Right hindlimb (tissue), 1 donor: Measurements from ENCODE around the gene MERTK.
"Not testable (repeated sequence)": the region's sequence is repeated elsewhere in the genome, so short reads cannot be mapped to it uniquely, and the experiment has no call there.

ENCODE experiments used
- DNase-seq: peaks from one replicate; pipeline ENCODE4 v3.0.0-alpha.2; 2018

Gene MERTK

GRCh38 chr2:112019569-112019982 lies 121.2 kb downstream of the MERTK start:
- no peak for DNase-seq

- DNase-seq = no peak
Observed at GRCh38 chr2:112020561-112020960, 122.2 kb downstream of the MERTK start.

- DNase-seq = no peak
Observed at GRCh38 chr2:112021290-112021689, 122.9 kb downstream of the MERTK start.

DNA sequence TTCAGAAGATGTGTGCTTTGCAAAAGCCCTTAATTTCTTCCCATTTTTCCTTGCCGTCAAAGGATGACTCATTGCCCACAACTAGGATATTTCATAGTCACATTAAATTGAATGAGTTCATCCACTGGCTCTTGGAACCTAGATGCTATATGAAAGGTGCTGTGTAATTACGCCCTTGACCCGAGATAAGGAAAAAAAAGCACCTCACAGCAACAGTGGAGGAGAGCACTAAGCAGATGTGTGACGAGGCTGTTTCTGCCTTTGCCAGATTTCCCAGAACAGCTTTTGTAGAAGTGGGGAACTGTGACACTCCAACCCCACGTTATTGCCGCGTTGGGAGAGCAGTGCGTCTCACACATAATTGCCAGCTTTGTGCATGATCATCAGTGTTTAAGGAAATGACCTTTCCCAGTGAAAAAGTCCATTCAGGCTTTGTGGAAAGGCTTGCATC lies 123.4 kb downstream of the MERTK start:
- no peak for DNase-seq

DNA sequence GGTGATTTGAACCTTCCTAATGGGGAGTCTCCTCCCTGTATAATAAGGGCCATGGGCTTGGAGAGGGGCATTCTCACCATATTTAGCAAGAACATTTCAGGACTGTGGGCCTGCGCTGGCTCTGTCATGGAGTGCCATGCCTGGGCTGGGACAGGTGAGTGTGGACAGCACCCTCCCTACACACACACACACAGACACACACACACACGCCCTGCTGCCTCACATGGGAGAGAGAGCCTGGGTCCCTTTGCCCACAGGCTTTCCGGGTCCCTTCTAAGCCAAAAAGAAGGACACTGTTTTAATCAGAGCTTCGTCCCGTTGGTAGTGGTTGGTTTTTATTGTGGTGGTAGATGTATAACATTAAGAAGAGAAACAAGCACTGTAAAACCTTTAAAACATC lies 125.3 kb downstream of the MERTK start:
- DNase-seq = no peak

- no peak for DNase-seq
Observed at GRCh38 chr2:112024231-112024630, 125.8 kb downstream of the MERTK start.

DNA sequence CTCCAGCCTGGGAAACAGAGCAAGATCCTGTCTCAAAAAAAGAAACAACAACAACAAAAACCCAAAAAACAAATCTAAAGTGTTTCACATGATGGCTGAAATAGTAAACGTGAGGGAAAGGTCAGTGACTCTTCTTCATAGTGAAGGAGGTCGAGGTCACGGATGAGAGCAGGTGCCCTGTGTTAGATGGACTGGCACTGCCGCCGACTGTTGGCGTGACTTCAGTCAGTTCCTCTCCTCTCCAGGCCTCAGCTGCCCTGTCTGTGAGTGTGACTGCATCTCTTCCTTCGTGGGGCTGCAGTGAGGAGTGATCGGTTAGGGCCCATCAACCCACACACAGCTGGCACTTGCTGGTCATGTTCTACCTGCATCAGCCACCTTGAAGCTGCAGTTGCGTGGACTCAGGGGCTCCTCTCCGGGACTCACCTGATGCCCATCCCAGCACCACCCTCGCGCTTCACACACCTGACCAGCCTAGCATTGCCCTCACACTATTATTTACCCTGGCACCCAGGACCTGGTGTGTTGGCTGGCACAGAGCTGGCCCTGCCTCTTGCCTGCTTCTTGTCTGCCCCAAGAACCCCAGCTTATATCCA lies 126.6 kb downstream of the MERTK start:
- no peak for DNase-seq

DNA sequence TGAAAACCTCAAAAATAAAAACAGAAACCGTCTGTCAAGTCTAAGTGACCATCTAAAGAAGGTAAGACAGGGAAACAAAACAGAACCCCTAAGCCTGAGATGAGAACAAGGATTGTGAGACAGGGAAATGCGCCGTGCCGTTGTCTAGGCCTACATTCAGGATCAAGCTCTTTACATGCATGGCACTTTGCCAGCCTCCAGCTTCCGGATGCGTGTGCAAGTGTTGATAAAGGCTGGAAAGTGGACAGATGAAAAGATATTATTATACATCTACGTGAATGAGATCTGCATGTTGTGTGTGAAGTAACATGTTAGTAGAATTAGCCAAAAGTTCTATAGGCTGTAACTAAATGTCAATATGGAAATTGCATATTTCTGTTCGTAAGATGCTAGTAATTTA lies 128.1 kb downstream of the MERTK start:
- no peak for DNase-seq

GRCh38 chr2:112027767-112028166 lies 129.4 kb downstream of the MERTK start:
- no peak for DNase-seq

- DNase-seq = no peak
Observed at GRCh38 chr2:112029164-112029563, 130.8 kb downstream of the MERTK start.

DNA sequence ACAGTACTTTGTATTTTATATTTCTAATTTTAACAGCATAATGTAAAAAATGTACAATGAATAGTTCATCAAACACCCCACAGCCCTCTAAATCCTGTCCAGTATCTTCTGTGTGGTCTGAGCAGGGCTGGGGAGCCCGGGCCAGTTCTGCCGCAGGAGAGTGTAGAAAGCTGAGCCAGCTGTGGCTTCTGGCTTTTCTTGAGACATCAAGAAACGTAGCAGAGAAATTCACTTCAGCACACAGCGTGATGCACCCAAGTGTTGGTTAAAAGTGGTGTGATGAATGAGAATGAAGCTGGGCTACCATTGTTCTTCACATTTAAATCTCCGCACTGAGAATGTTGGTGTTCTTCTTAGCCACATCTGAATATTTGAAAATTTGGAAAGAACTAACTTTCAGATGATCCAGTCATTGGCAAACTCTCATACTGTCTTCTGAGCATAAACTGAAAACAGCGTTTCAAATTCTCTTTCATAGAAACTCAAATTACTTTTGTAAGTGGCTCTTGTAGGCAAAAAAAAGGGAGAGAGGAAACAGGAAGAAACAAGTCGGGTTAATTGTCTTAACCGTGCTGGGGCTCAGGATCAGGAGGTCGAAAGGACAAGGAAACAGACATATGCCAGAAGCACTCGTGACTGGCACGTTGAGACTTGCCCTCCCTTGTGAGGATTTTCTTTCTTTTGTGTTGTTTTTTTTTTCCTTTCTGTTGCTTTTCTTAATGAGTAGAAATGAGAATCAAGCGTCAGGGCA lies 133.2 kb downstream of the MERTK start:
- DNase-seq = peak; percentile 47

- no peak for DNase-seq
Observed at GRCh38 chr2:112032224-112032586, 133.8 kb downstream of the MERTK start.

DNA sequence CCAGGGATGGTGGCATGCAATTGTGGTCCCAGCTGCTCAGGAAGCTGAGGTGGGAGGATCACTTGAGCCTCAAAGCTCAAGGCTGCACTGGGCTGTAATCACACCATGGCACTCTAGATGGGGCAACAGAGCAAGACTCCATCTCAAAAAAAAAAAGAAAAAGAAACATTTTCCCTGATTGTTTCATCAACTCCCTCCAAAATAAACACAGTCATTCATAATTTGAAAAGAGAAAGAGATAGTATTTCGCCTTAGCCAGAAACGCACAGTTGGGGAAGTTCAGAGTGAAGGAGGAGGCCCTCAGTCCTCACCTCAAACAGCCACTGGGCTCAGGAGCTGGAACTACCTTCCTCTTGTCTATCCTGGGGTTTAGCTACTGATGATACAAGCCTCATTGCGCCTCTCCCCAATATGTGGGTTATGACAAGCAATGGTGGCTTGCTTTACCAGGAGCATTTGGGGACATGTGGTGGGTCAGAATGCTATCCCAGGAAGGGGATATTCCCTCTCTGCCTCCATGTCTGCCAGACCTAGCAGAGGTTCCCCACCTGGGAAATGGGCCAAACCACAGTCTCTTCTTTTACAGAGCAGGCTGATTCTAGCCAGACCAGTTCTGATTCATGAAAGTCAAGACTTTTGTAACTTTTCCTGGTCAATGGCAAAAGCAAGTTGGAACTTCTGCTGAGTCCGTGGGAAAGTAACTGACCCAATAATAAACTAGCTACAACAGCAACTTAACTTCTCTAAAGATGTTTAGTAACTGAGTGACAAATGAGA lies 134.5 kb downstream of the MERTK start:
- DNase-seq = no peak

- DNase-seq = no peak
Observed at GRCh38 chr2:112033600-112033999, 135.2 kb downstream of the MERTK start.

- no peak for DNase-seq
Observed at GRCh38 chr2:112034924-112035323, 136.5 kb downstream of the MERTK start.

GRCh38 chr2:112035786-112036185 lies 137.4 kb downstream of the MERTK start:
- DNase-seq = no peak

DNA sequence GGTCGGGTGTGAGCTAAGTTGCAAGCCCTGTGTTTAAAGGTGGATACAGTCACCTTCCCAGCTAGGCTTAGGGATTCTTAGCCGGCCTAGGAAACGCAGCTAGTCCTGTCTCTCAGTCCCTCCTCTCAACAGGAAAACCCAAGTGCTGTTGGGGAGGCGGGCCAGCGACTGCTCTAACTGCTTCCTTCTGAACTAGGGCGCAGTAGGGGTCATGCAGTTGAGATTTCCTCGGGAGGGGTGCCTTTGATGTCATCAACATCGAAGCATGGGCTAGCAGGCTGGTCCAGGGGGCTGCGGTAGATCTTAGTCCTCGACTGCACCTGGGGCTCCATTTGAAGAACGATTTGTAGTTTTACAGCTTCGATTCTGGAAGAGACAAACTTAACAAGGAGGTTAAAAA lies 141.1 kb downstream of the MERTK start:
- DNase-seq = not testable (repeated sequence)

DNA sequence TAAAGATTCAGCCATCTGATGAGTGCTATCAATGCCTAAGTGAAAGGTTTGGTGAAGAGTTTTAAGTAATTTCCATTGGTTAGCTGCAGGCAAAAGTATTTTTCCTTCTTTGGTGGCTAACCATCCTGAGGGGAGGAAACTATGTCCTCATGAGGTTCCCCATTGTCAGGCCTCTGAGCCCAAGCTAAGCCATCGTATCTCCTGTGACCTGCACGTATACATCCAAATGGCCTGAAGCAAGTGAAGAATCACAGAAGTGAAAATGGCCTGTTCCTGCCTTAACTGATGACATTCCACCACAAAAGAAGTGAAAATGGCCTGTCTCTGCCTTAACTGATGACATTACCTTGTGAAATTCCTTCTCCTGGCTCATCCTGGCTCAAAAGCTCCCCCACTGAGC lies 141.7 kb downstream of the MERTK start:
- not testable (repeated sequence) for DNase-seq

GRCh38 chr2:112041460-112041859 lies 143.1 kb downstream of the MERTK start:
- DNase-seq = not testable (repeated sequence)

- DNase-seq = no peak
Observed at GRCh38 chr2:112045446-112046014, 147.1 kb downstream of the MERTK start.

GRCh38 chr2:112046231-112046630 lies 147.8 kb downstream of the MERTK start:
- DNase-seq = no peak

GRCh38 chr2:112047537-112048235 lies 149.3 kb downstream of the MERTK start:
- DNase-seq = no peak

GRCh38 chr2:112048236-112048592 lies 149.8 kb downstream of the MERTK start:
- no peak for DNase-seq
